ENCODE results near the gene RNF126. TPM values are rescaled to one million over a fixed set of nuclear protein-coding genes. Genes with fewer than 3 reads are reported as not detected.
A peak's percentile ranks its signal among the peaks of the same experiment; 100 is the strongest.
"Not testable (repeated sequence)": the region's sequence is repeated elsewhere in the genome, so short reads cannot be mapped to it uniquely, and the experiment has no call there.

The RNF126 gene
- polyA plus RNA-seq, 1 donor: 21.5 TPM

- no peak for DNase-seq
These were observed 24.7 kb upstream of the RNF126 start for GRCh38 chr19:687569-688166.

GRCh38 chr19:686589-687297 lies 23.7 kb upstream of the RNF126 start:
- no peak for DNase-seq

GRCh38 chr19:685454-685931 lies 22.5 kb upstream of the RNF126 start:
- no peak for DNase-seq

- no peak for DNase-seq
These were observed 19.8 kb upstream of the RNF126 start for GRCh38 chr19:682678-683320.

- no peak for DNase-seq
These were observed 18.3 kb upstream of the RNF126 start for GRCh38 chr19:681029-682019.

- DNase-seq: peak; percentile 96
These were observed 17.4 kb upstream of the RNF126 start for GRCh38 chr19:680287-681028.

GRCh38 chr19:679418-680286 lies 16.6 kb upstream of the RNF126 start:
- peak; percentile 46 for DNase-seq

GRCh38 chr19:678791-679388 lies 15.9 kb upstream of the RNF126 start:
- no peak for DNase-seq

GRCh38 chr19:677601-678436 lies 14.8 kb upstream of the RNF126 start:
- no peak for DNase-seq

- DNase-seq: peak; percentile 40
These were observed 14.2 kb upstream of the RNF126 start for GRCh38 chr19:677201-677600.

- DNase-seq: peak; percentile 19
These were observed 13.5 kb upstream of the RNF126 start, which contains the start of gene FSTL3 for GRCh38 chr19:676339-677105. FSTL3 (plus strand) TSS chr19:676392; CDS start chr19:676424, 32 bp downstream.

GRCh38 chr19:676007-676338 lies 13.0 kb upstream of the RNF126 start:
- DNase-seq: no peak

GRCh38 chr19:674282-675151 lies 11.5 kb upstream of the RNF126 start:
- DNase-seq: no peak

GRCh38 chr19:670609-671075 lies 7.6 kb upstream of the RNF126 start:
- no peak for DNase-seq

GRCh38 chr19:668675-669434 lies 5.8 kb upstream of the RNF126 start:
- not testable (repeated sequence) for DNase-seq

- DNase-seq: not testable (repeated sequence)
These were observed 4.1 kb upstream of the RNF126 start for GRCh38 chr19:666985-667573.
